RCC 7860 (cell line): ENCODE data around the gene VOPP1.
"Not testable (repeated sequence)": the region's sequence is repeated elsewhere in the genome, so short reads cannot be mapped to it uniquely, and the experiment has no call there.

Source experiments
- DNase-seq: peaks from one replicate; pipeline ENCODE4 v3.0.0-alpha.2; 2015; ENCODE audit warnings: low spot score
- FAIRE-seq: peaks from 2 replicates; lab custom pipeline; 2012; peaks lifted over from hg19 to GRCh38; lab: Jason Lieb, UNC

VOPP1 gene

DNA sequence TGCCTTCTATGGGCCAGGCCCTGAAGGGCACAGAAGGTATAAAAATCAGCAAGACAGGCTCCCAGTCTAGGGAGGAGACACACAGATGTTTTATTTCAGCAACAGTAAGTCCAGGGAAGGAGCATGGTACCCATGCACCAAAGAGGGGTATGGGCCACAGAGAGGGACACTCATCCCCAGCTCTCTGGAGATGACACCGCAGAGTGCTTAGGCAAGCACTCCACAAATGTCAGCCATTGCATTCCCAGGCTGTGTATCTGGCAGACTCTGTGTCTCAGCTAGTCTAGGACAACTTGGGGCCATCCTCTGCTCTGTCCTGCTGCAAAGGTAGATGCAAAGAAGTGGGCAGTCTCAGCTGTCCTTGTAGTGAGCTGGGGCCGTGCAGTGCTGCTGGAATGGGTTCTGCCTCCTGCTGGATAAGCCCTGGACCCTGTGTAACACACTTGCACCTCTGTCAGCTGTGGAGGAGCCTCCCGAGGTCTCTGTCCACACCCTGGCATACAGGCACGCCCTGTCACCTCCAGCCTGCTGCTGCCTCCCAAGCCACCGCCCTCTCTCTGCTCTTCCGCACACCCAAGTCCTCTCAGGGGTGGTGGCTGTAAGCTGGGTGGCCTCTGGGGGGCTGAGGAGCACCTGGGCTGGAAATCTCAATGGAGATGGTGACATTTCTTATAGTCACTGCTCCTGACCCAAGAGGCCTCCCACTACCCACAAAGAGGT is 57.6 kb downstream of the VOPP1 start:
- DNase-seq (no peak), FAIRE-seq (no peak)

DNA sequence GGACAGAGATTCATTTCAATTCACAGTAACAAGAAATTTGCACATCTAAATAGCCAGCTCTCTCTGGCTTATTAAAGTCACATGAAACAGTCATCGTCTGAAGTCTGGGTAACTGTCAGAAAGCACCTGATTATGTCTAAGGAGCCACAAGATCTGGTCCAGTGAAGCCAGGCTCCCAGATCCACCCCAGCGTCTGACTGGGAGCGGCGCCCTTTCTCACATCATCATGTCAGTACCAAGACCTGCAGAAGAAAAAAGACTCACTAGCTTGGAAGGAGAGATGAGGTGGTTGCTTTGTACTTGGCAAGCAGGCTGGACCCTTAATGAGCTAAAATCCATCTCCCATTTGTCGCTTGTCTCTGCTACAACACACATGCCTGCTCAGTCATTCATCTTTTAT is 58.4 kb downstream of the VOPP1 start:
- FAIRE-seq (no peak), DNase-seq (no peak)

DNA sequence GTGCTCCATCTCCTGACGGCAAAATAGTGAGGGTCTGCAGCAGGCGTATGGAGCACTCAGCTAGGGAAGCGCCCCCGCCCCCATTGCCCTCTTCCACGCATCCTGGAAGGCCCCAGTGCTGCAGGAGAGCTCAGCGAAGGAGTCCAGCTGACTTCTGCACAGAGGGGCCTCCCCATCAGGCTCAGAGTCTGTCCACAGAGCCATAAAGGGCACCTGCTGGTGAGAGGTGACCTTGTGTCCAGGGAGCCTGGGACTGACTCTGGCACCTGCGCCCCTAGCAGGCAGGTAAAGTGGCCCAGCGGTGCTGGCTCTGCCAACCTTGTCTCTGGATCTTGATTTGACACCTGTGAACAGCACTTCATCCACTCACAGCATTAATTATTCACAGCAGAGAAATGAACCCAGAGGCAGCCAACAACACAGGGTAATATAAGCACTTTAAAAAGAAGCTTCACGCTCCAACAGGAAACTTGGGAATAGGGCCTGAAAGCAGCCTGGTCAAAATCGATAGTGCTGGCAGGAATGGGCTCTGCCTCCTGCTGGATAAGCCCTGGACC is 59.6 kb downstream of the VOPP1 start:
- no peak for DNase-seq
- no peak for FAIRE-seq

DNA sequence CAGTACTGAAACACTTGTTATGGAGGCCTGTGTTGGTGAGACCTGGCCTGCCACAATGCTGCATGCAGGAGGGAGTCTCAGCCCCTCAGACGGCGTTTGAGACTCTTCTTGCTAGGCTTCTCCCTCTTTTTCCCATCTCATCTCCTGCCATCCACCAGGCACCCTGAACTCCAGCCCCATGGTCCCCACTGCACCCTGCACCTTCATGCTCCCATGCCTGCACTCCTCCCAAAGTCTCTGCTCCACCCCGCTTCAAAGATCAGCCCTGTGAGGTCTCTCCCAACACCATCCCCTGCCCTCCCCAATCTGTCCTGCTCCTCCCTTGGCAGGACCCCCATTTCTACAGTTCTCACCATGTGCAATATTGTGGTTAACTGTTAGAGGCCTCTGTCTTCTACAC is 61.7 kb downstream of the VOPP1 start:
- no peak for DNase-seq
- FAIRE-seq: no peak

- FAIRE-seq, DNase-seq: not testable (repeated sequence)
Measured at GRCh38 chr7:55510206-55510605, 62.1 kb downstream of the VOPP1 start.

GRCh38 chr7:55509322-55509721 is 63.0 kb downstream of the VOPP1 start:
- FAIRE-seq (no peak), DNase-seq (no peak)

GRCh38 chr7:55508221-55509011 is 63.9 kb downstream of the VOPP1 start:
- no peak for FAIRE-seq
- DNase-seq: no peak

- no peak for FAIRE-seq
- DNase-seq: no peak
Measured at GRCh38 chr7:55507743-55508142, 64.6 kb downstream of the VOPP1 start.

DNA sequence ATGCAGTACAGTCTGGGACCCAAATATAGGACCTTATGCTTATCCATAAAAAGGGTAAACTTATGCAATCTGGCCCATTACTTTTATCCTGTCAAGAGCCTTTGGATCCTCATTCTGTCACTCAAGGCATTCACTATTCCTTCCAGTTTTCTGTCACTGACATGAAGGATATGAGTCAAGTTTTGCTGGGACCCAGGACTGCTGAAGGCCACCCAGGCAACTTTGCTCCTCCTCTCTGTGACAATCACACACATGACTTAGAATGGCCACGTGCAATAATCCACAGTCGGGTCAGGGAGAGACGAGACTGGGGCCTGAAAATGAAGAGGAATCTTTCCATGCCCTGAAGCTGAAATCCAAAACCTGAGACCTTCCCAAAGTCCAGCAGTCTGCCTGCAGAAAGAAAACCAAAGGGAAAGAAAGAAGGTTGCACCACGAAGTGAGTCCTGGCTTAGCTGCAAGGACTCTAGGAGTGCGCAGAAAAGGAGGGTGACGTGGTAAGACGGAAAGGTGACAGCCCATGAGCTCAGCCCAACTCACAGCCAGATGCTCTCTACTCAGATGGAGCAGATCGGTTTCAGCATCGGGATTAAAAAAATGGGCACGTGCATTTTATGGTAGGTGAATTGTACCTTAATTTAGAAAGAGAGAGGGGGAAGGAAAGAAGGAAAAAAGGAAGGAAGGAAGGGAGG is 67.2 kb downstream of the VOPP1 start:
- FAIRE-seq (no peak), DNase-seq (no peak)

DNA sequence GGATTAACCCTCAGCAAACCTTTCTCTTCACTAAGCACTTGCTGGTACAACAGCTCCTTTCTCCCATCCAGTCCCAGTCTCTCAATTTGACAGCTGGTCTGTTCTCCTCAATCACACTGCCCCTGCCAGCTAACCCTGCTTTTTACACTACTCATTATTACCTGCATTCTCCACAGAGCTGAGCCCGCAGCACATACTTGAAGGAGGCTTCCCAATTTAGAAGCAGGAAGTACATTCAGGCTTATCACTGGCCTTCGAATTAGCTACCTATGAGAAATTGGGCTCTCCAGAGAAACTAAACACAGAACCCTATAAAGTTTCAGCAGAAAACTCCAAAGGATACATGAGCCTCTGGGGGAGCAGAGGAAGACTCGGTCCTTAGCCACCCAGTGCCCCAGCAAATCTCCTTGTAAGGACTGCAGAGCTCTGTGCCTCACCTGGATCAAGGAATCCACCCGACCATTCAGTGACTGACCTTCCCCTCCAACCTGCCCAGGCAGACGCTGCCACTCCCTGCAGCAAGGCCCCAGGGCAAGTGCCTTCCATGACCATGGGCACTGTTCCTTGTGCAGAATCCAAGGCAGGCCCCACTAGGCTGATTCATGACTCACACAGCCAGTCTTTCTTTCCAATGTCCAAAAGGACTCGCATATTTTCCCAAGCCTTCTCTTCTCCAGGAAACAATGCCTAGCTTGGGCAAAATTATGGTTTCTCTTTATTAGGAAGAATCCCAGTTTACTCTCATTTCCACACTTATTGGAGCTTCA is 68.0 kb downstream of the VOPP1 start:
- FAIRE-seq (no peak), DNase-seq (no peak)

GRCh38 chr7:55502858-55503440 is 69.4 kb downstream of the VOPP1 start:
- no peak for FAIRE-seq
- DNase-seq: no peak

GRCh38 chr7:55502124-55502857 is 70.0 kb downstream of the VOPP1 start:
- no peak for DNase-seq
- FAIRE-seq: no peak

- no peak for DNase-seq
- FAIRE-seq: no peak
Measured at GRCh38 chr7:55501611-55502010, 70.7 kb downstream of the VOPP1 start.

DNA sequence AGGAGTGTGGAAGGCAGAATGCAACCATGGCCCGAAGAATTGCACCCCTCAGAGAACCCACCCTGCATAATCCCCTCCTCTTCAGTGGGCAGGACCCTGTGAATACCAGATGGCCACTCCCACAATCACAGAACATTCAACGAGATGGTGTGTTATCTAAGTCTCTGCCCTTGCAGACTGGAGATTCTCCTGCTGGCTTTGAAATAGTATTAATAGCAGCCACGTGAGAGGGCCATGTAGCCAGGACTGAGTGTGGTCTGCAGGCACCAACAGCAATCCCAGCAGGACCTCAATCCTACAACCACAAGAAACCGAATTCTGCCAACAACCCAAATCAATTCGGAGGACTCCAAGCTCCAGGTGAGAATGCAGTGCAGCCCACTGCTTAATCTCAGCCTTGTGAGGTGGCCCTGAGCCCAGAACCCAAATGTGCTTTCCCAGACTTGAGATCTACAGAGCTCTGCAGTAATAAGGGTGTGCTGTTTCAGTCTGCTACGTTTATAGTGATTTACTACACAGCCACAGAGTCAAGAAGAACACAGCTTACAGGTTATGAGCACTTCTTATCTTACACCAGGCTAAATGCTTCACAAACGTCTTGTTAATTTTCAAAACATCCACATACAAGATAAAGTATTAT is 72.1 kb downstream of the VOPP1 start:
- FAIRE-seq: no peak

DNA sequence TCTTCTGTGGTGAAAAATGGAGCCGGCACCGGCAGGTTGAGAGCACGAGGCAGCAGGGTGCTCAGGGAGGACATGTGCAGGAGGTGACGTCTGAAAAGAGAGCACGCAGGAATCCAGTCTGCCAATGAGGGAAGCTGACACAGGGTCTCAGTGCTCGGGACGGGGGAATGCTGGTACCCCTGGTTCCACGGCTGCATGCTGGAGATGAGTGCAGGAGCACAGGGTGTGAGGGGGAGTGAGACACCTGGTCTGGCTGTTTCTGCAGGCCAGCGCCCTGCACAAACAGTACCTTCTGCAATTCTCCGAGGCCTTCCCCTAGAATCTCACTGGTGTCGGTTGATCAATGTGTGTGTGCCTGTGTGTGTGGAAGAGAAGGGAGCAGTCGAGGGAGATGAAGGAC is 72.7 kb downstream of the VOPP1 start:
- DNase-seq (no peak), FAIRE-seq (no peak)

More for the DNA sequence above, 72.1 kb downstream of the VOPP1 start:
- no peak for DNase-seq

GRCh38 chr7:55498770-55499169 is 73.5 kb downstream of the VOPP1 start:
- DNase-seq: no peak
- no peak for FAIRE-seq

DNA sequence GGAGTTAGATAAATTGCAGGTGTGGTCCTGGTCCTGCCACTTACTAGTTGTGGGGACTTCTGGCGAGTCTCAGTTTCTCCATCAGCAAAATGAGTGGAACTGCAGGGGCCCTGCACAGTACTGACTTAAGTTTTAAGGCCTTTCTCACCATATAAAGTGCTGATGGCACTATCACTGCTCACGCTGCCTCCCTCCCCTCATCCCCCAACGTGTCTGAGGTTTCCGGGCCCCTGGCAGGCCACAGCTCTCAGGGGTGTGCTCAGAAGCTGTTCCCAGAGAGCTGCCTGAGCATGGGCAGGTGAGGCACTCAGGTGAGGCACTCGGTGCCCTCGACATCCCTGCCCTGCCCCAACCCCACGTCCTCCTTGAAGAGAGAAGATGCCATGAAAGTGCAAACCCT is 74.2 kb downstream of the VOPP1 start:
- DNase-seq (no peak), FAIRE-seq (no peak)

DNA sequence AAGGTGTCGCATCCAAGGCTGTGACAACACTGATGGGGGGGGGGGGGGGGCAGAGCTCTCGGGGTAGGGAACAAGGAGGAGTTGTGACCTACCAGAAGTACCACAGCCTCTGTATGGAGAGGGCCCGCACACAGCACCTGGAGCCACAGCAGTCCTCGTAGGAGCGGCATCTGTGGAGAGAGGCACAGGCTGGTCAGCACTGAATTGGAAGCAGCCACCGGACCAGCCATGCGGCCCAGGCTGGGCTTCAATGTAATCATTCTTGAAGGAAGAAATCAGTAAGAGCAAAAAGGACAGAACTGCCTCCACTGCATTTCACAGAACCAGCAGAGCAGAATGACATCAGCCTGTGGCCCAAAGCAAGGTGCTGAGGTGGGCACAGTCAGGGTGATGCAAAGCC is 74.8 kb downstream of the VOPP1 start:
- no peak for FAIRE-seq

GRCh38 chr7:55496906-55497305 is 75.4 kb downstream of the VOPP1 start:
- no peak for FAIRE-seq

More for the DNA sequence above, 74.8 kb downstream of the VOPP1 start:
- DNase-seq: no peak

More at GRCh38 chr7:55496906-55497305, 75.4 kb downstream of the VOPP1 start:
- DNase-seq: no peak
